SK-N-SH (cell line): ENCODE results near the gene CUL3. TPM values are rescaled to one million over a fixed set of nuclear protein-coding genes. Genes with fewer than 3 reads are reported as not detected.

ENCODE experiments used
- CTCF ChIA-PET: fragments of 300-600, 350-600 bp; formaldehyde crosslinking; extraction: SDS; loops from one replicate; lab custom pipeline; 2021; lab: Yijun Ruan, JAX
- POLR2A ChIA-PET: fragments of 350-600 bp; sonication (Branson Sonifier 250); formaldehyde crosslinking; extraction: SDS; loops from one replicate; lab custom pipeline; 2020; ENCODE audit warnings: antibody characterized with exemption, inconsistent platforms; lab: Yijun Ruan, JAX
- DNase-seq: peaks from one replicate; pipeline ENCODE4 v3.0.0; 2012
- H2AFZ ChIP-seq: fragments of 200-600 bp; sonication (generic); 2 replicates; pipeline ENCODE4 v1.8.1; 2016; ENCODE audit warnings: antibody characterized with exemption, mild to moderate bottlenecking, low read depth
- H3F3A ChIP-seq: fragments of 200-600 bp; sonication (generic); replicated peaks from 2 replicates; pipeline ENCODE3; 2016; ENCODE audit warnings: antibody characterized with exemption, mild to moderate bottlenecking; ENCODE audit not compliant: insufficient read depth
- H3K27ac ChIP-seq, 2 experiments: fragments of 200-500 bp in 1 of 2; fragments of 200-600 bp in 1 of 2; sonication (Bioruptor generic) in 1 of 2; sonication (generic), shearing (Covaris generic) in 1 of 2; 2 replicates each; pipeline versions ENCODE4 v1.5.1 to v1.6.1; 2014 to 2016; ENCODE audit warnings: low read depth in 2 of 2, inconsistent platforms in 1 of 2, low read length in 1 of 2, mild to moderate bottlenecking in 1 of 2, mixed read lengths in 1 of 2
- H3K27me3 ChIP-seq: fragments of 200-600 bp; sonication (generic), shearing (Covaris generic); 2 replicates; pipeline ENCODE4 v1.6.1; 2016; ENCODE audit warnings: mixed run types; ENCODE audit not compliant: insufficient read depth
- H3K36me3 ChIP-seq, 2 experiments: fragments of 200-500 bp in 1 of 2; fragments of 200-600 bp in 1 of 2; sonication (Bioruptor generic) in 1 of 2; sonication (generic) in 1 of 2; replicated peaks in 1 of 2; 2 replicates each; pipeline versions ENCODE3 to v1.5.1; 2014 to 2016; ENCODE audit warnings: low read length in 1 of 2, mild to moderate bottlenecking in 1 of 2; ENCODE audit not compliant: insufficient read depth in 2 of 2, control insufficient read depth in 1 of 2
- H3K4me1 ChIP-seq, 2 experiments: fragments of 200-500 bp in 1 of 2; fragments of 200-600 bp in 1 of 2; sonication (Bioruptor generic) in 1 of 2; sonication (generic), shearing (Covaris generic) in 1 of 2; 2 replicates each; pipeline versions ENCODE4 v1.5.1 to v1.6.1; 2014 to 2016; ENCODE audit warnings: low read depth in 1 of 2, low read length in 1 of 2, mixed run types in 1 of 2; ENCODE audit not compliant: insufficient read depth in 2 of 2, control insufficient read depth in 1 of 2
- H3K4me2 ChIP-seq: fragments of 200-600 bp; sonication (generic), shearing (Covaris generic); 2 replicates; pipeline ENCODE4 v1.6.1; 2017; ENCODE audit warnings: mixed run types
- H3K4me3 ChIP-seq, 2 experiments: fragments of 200-500 bp in 1 of 2; fragments of 200-600 bp in 1 of 2; sonication (Bioruptor generic) in 1 of 2; sonication (generic), shearing (Covaris generic) in 1 of 2; 2 replicates each; pipeline versions ENCODE4 v1.5.1 to v1.8.1; 2014 to 2016; ENCODE audit warnings: low read depth in 2 of 2, inconsistent platforms in 1 of 2, low read length in 1 of 2, mild to moderate bottlenecking in 1 of 2, mixed read lengths in 1 of 2, moderate library complexity in 1 of 2
- H3K79me2 ChIP-seq: fragments of 200-600 bp; sonication (generic); 2 replicates; pipeline ENCODE4 v1.8.1; 2017; ENCODE audit warnings: mild to moderate bottlenecking; ENCODE audit not compliant: insufficient read depth
- H3K9ac ChIP-seq: fragments of 200-600 bp; sonication (generic); 2 replicates; pipeline ENCODE4 v1.6.1; 2017; ENCODE audit warnings: mixed run types
- H3K9me2 ChIP-seq: fragments of 200-600 bp; sonication (generic); 2 replicates; pipeline ENCODE4 v1.6.1; 2017; ENCODE audit warnings: mixed run types
- H3K9me3 ChIP-seq: fragments of 200-600 bp; sonication (generic); 2 replicates; pipeline ENCODE4 v1.6.1; 2017; ENCODE audit warnings: mixed run types, mild to moderate bottlenecking, moderate library complexity
- H4K20me1 ChIP-seq: fragments of 200-600 bp; sonication (generic); 2 replicates; pipeline ENCODE4 v1.6.1; 2017; ENCODE audit warnings: mild to moderate bottlenecking, mixed run types; ENCODE audit not compliant: insufficient read depth
- ELF1 ChIP-seq: IDR thresholded peaks from 2 replicates; pipeline ENCODE4 v1.4.0; 2012
- EZH2phosphoT487 ChIP-seq: fragments of 200-600 bp; sonication (generic); IDR thresholded peaks from 2 replicates; pipeline ENCODE4 v1.6.1; 2017; ENCODE audit warnings: low read depth, mixed run types, mild to moderate bottlenecking, antibody characterized with exemption, moderate library complexity, borderline replicate concordance
- FOXM1 ChIP-seq: IDR thresholded peaks from 2 replicates; pipeline ENCODE4 v1.4.0; 2012; ENCODE audit warnings: low read depth, mild to moderate bottlenecking
- GABPA ChIP-seq: IDR thresholded peaks from 2 replicates; pipeline ENCODE4 v1.4.0; 2012; ENCODE audit warnings: low read depth, mild to moderate bottlenecking
- IRF3 ChIP-seq: fragments of 150-350 bp; IDR thresholded peaks from 2 replicates; pipeline ENCODE4 v1.6.1; 2016; ENCODE audit warnings: mild to moderate bottlenecking, low read depth, low read length
- JUND ChIP-seq: IDR thresholded peaks from 2 replicates; pipeline ENCODE4 v1.4.0; 2012
- RAD21 ChIP-seq: IDR thresholded peaks from 2 replicates; pipeline ENCODE4 v1.6.1; 2012; ENCODE audit warnings: mild to moderate bottlenecking, low read length
- REST ChIP-seq: IDR thresholded peaks from 2 replicates; pipeline ENCODE4 v1.6.1; 2012; ENCODE audit warnings: mild to moderate bottlenecking, low read depth, low read length, moderate library complexity
- RFX5 ChIP-seq: IDR thresholded peaks from 2 replicates; pipeline ENCODE4 v1.6.1; 2012; ENCODE audit warnings: mild to moderate bottlenecking, improper control_type of control experiment, low read length
- SIN3A ChIP-seq: IDR thresholded peaks from 2 replicates; pipeline ENCODE4 v1.6.1; 2012; ENCODE audit warnings: low read depth, mild to moderate bottlenecking, low read length, moderate library complexity, borderline replicate concordance
- TCF12 ChIP-seq: IDR thresholded peaks from 2 replicates; pipeline ENCODE4 v1.4.0; 2012
- USF1 ChIP-seq: IDR thresholded peaks from 2 replicates; pipeline ENCODE4 v1.4.0; 2012; ENCODE audit warnings: low read depth, borderline replicate concordance
- USF2 ChIP-seq: fragments of 150-350 bp; IDR thresholded peaks from 2 replicates; pipeline ENCODE4 v1.6.1; 2017; ENCODE audit warnings: antibody characterized with exemption, low read length, low read depth, borderline replicate concordance
- WGBS: methylation state at CpG from one replicate; pipeline ENCODE4 v1.1.6; 2017; ENCODE audit warnings: low lambda C conversion rate; 5-methylcytosine and 5-hydroxymethylcytosine counted together
- polyA plus RNA-seq, 3 experiments: library from polyadenylated mRNA; depleted of rRNA; stranded (reverse); fragments of >200 nt; gene quantifications; 2 replicates each; pipeline ENCODE4 v1.2.3, GENCODE V29; 2012

Gene CUL3
- polyA plus RNA-seq, 1 of the 3 experiments (the other 2 are of a cell fraction): 17.3 TPM

GRCh38 chr2:224580248-224580647 lies 4.9 kb downstream of the CUL3 start:
- Histone ChIP-seq H3K4me1 (peaks cover 10 to 12% of the 10 kb centered on the region in 2 experiments; a peak in 3 of 4 replicates), H3K9ac (no peak overlapping the region), H2AFZ (no peak overlapping the region), H3F3A (peaks cover 11% of the 10 kb centered on the region), H3K9me3 (no peaks in the 10 kb centered on the region), H3K27me3 (no peaks in the 10 kb centered on the region), H3K4me2 (no peak overlapping the region)
- CTCF ChIA-PET: interaction anchor here (1.4 kb wide), 1 partner anchor 9 kb away, joined by 4 read pairs; no protein-coding TSS in a partner anchor
- WGBS: 96% methylated on average over 12 of the region's 12 CpGs
- TF ChIP-seq RAD21 (no peak), ELF1 (no peak), JUND (no peak), TCF12 (no peak), RFX5 (no peak), IRF3 (no peak), EZH2phosphoT487 (no peak), FOXM1 (no peak), USF2 (no peak), USF1 (no peak), GABPA (no peak)
- TF ChIP-seq, all 33 proteins: peak for 0
- Histone ChIP-seq H3K79me2 (peaks cover 95% of the 10 kb centered on the region), H3K9me2 (no peaks in the 10 kb centered on the region), H3K4me3 (no peak overlapping the region), H3K27ac (no peak overlapping the region), H3K36me3 (peaks cover 0 to 6% of the 10 kb centered on the region in 2 experiments), H4K20me1 (peaks cover 92% of the 10 kb centered on the region)
- DNase-seq: no peak
- POLR2A ChIA-PET: no interaction called here

GRCh38 chr2:224579411-224579810 lies 5.8 kb downstream of the CUL3 start:
- ChIA-PET CTCF (interaction anchor here (1.0 to 1.4 kb wide), 2 partner anchors 9 to 67 kb away, joined by 4 read pairs; no protein-coding TSS in a partner anchor), POLR2A (no interaction called here)
- peak overlapping the region in 1 of 2 experiments; percentile 2; a peak in 2 of 4 replicates for H3K27ac ChIP-seq
- no peak overlapping the region for H3K9ac ChIP-seq
- peaks cover 100% of the 10 kb centered on the region for H4K20me1 ChIP-seq
- H3K4me3 ChIP-seq: no peak overlapping the region
- peaks cover 0 to 6% of the 10 kb centered on the region in 2 experiments for H3K36me3 ChIP-seq
- H3K4me1 ChIP-seq: peaks cover 11 to 12% of the 10 kb centered on the region in 2 experiments; a peak in 3 of 4 replicates
- WGBS: 64% methylated on average over 2 of the region's 2 CpGs
- H3K4me2 ChIP-seq: peak overlapping the region; percentile 31; the same call in 1 of the 2 replicates
- H3F3A ChIP-seq: peaks cover 11% of the 10 kb centered on the region
- DNase-seq: no peak
- TF ChIP-seq REST: peak; percentile 57; the same call in 1 of the 2 replicates
- TF ChIP-seq SIN3A: no peak
- H3K27me3 ChIP-seq: no peaks in the 10 kb centered on the region
- peaks cover 100% of the 10 kb centered on the region for H3K79me2 ChIP-seq
- no peaks in the 10 kb centered on the region for H3K9me2 ChIP-seq
- H2AFZ ChIP-seq: no peak overlapping the region
- H3K9me3 ChIP-seq: no peaks in the 10 kb centered on the region
